OCI-LY3 (cell line): ENCODE measurements around the gene SMIM7.

Experiments
- EZH2phosphoT487 ChIP-seq: fragments of 200-600 bp; shearing (Covaris generic); IDR thresholded peaks from 2 replicates; pipeline ENCODE4 v1.6.1; 2018; ENCODE audit warnings: antibody characterized with exemption, mixed run types, low read depth
- TF ChIP-seq, protein P1 (sequence below): fragments of 200-600, 300-600 bp; sonication (generic); IDR thresholded peaks from 2 replicates; pipeline ENCODE4 v1.5.1; 2014; ENCODE audit warnings: antibody characterized with exemption, low read length, low read depth

DNA sequence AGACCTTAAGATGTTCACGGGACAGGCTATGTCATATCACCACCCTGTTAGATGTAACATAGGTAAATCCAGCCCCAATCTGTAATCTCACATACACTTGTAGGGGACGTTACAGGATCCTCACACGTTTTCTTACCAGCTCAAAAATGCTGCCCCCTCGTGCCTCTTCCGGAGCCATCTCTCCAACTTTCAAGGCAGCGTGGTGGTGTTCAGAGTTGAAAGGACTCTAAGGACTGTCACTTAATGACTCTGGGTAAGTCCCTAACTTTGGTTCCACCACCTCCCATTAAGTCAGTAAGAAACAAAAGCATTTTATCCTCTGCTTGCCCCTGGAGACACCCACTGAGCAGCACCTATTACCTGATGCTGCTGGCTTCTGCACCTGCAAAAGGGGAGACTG, 36.4 kb downstream of the SMIM7 start:
- TF ChIP-seq, protein P1, sequence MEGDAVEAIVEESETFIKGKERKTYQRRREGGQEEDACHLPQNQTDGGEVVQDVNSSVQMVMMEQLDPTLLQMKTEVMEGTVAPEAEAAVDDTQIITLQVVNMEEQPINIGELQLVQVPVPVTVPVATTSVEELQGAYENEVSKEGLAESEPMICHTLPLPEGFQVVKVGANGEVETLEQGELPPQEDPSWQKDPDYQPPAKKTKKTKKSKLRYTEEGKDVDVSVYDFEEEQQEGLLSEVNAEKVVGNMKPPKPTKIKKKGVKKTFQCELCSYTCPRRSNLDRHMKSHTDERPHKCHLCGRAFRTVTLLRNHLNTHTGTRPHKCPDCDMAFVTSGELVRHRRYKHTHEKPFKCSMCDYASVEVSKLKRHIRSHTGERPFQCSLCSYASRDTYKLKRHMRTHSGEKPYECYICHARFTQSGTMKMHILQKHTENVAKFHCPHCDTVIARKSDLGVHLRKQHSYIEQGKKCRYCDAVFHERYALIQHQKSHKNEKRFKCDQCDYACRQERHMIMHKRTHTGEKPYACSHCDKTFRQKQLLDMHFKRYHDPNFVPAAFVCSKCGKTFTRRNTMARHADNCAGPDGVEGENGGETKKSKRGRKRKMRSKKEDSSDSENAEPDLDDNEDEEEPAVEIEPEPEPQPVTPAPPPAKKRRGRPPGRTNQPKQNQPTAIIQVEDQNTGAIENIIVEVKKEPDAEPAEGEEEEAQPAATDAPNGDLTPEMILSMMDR, result peak; percentile 55
- no peak for TF ChIP-seq EZH2phosphoT487
